ENCODE results near the gene ZNF407. TPM values are rescaled to one million over a fixed set of nuclear protein-coding genes. Genes with fewer than 3 reads are reported as not detected.

The ZNF407 gene
- total and polyA plus RNA-seq, 2 of the 13 experiments (the other 11 are each of a cell fraction or from before 2014, with no cell fraction given): 2.3 to 8.7 TPM

DNA sequence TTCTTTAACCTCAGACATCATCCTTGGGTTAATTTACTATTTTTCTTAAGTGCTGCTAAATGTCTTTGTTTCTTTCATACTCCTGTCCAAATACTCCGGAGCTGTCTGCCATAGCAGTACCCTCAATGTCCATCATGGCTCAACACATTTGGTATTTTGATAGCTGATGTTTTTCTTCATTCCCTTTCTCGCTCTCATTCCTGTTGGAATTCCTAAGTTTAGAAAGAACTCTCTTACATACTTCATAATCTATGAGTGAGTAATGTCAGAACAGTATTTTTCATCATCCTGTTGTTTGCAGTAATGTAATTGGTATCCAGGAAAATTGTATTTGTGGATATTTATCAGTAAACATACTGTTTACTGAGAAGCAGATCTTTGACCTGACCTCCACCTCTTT, 328.4 kb downstream of the ZNF407 start:
- Histone ChIP-seq H3K36me3 (replicated peaks in 1 of 2; ENCODE audit: control insufficient read depth in 1 of 2, insufficient read depth in 2 of 2, low read length in 2 of 2) (0 out of 5 replicates have a peak, but pooled peaks cover 0 to 4% of the 10 kb centered on the region in 2 experiments), H2AFZ (ENCODE audit: low read length) (no peak overlapping the region), H3K9me3 (ENCODE audit: low read length) (no peaks in the 10 kb centered on the region), H3K27me3 (ENCODE audit: control insufficient read depth in 1 of 2, insufficient read depth in 2 of 2, low read length in 2 of 2) (no peaks in the 10 kb centered on the region), H3K27ac (ENCODE audit: extremely low read length, insufficient read depth, low read length) (no peak overlapping the region), H3K79me2 (ENCODE audit: insufficient read depth, low read length) (no peaks in the 10 kb centered on the region), H4K20me1 (ENCODE audit: insufficient read depth, low read length) (no peaks in the 10 kb centered on the region), H3K9ac (ENCODE audit: insufficient read depth, low read depth, low read length) (no peak overlapping the region), H3K4me3 (replicated peaks in 1 of 3; ENCODE audit: insufficient read depth in 1 of 3, low read depth in 2 of 3, low read length in 3 of 3) (no peak overlapping the region), H3K4me1 (ENCODE audit: insufficient read depth, low read length) (no peaks in the 10 kb centered on the region), H3K4me2 (ENCODE audit: low read depth, low read length) (no peak overlapping the region)
- FAIRE-seq (no peak), ATAC-seq (no peak), DNase-seq (ENCODE audit: low spot score) (no peak)
- no TSS peak for BruUV-seq (replicated peaks)
- 97% methylated on average over 2 of the region's 2 CpGs for WGBS (ENCODE audit: low lambda C conversion rate)
- ChIA-PET CTCF (ENCODE audit: low intra/inter-chr PET ratio, low total read pairs) (no interaction called here), POLR2A (no interaction called here)
- intact Hi-C loops (cut with micrococcal nuclease; ENCODE audit: unreplicated experiment) (no loop called here), in situ Hi-C loops (cut with HindIII; ENCODE audit: extremely low pct_ligation_motif_present, low pct_unique_long_range_greater_than_20kb) (no loop called here)
- no peak for TF ChIP-seq THAP11 (CRISPR knock-in tag; IDR thresholded peaks at IDR 0.05)
- no peak for TF ChIP-seq DNMT3B (CRISPR knock-in tag; conservative IDR thresholded peaks at IDR 0.05)
- TF ChIP-seq, protein P1, sequence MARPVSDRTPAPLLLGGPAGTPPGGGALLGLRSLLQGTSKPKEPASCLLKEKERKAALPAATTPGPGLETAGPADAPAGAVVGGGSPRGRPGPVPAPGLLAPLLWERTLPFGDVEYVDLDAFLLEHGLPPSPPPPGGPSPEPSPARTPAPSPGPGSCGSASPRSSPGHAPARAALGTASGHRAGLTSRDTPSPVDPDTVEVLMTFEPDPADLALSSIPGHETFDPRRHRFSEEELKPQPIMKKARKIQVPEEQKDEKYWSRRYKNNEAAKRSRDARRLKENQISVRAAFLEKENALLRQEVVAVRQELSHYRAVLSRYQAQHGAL (CRISPR knock-in tag; IDR thresholded peaks at IDR 0.05; ENCODE audit: not compliant biosample characterization): no peak
- no peak for TF ChIP-seq ELF1 (CRISPR knock-in tag; IDR thresholded peaks at IDR 0.05)
- no peak for TF ChIP-seq ZMYM2 (CRISPR knock-in tag; IDR thresholded peaks at IDR 0.05)
- no peak for TF ChIP-seq MLLT10 (CRISPR knock-in tag; IDR thresholded peaks at IDR 0.05)
- TF ChIP-seq, protein P2, sequence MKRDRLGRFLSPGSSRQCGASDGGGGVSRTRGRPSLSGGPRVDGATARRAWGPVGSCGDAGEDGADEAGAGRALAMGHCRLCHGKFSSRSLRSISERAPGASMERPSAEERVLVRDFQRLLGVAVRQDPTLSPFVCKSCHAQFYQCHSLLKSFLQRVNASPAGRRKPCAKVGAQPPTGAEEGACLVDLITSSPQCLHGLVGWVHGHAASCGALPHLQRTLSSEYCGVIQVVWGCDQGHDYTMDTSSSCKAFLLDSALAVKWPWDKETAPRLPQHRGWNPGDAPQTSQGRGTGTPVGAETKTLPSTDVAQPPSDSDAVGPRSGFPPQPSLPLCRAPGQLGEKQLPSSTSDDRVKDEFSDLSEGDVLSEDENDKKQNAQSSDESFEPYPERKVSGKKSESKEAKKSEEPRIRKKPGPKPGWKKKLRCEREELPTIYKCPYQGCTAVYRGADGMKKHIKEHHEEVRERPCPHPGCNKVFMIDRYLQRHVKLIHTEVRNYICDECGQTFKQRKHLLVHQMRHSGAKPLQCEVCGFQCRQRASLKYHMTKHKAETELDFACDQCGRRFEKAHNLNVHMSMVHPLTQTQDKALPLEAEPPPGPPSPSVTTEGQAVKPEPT (CRISPR knock-in tag; IDR thresholded peaks at IDR 0.05; ENCODE audit: low read depth): no peak
- no peak for TF ChIP-seq SOX13 (IDR thresholded peaks at IDR 0.05)
- TF ChIP-seq SOX13 (CRISPR knock-in tag; conservative IDR thresholded peaks at IDR 0.05 in 1 of 2, IDR thresholded peaks at IDR 0.05 in 1 of 2): no peak
